ENCODE results near the gene HCN2.

- TF ChIP-seq CTCF (IDR thresholded peaks at IDR 0.05) = no peak
- no peak for TF ChIP-seq PREB (CRISPR knock-in tag; IDR thresholded peaks at IDR 0.05; ENCODE audit: borderline replicate concordance)
- no peak for TF ChIP-seq USF2 (CRISPR knock-in tag; IDR thresholded peaks at IDR 0.05)
- TF ChIP-seq NFE2L1 (CRISPR knock-in tag; IDR thresholded peaks at IDR 0.05) = no peak
- no peak for TF ChIP-seq OVOL2 (CRISPR knock-in tag; IDR thresholded peaks at IDR 0.05; ENCODE audit: borderline replicate concordance)
- TF ChIP-seq CREB1 (CRISPR knock-in tag; IDR thresholded peaks at IDR 0.05) = no peak
These were observed 63.7 kb downstream of the HCN2 start for GRCh38 chr19:653425-653824.

Measured in WTC11 (cell line).